Measurements from ENCODE around the gene PDE6A.

The PDE6A gene

DNA sequence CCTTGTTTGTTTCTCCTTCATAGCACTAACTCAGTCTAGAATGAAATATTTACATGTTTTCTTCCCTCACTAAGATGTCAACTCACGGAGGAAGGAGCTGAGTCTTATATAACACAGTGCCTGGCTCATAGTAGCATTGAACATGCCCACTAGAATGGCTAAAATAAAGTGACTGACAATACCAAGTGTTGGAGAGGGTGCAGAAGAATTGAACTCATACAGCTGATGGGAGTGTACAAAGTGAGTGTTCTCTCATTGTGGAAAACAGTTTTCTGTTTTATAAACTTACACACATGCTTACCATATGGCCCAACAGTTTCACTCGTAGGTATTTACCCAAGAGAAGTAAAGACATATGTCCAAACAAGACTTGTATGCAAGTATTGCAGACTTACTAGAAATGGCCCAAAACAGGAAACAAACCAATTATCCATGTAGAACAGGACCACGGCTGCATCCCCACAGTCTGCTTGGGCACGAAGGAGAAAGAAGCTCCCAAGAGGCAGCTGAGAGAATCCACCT is 127.0 kb downstream of the PDE6A start:
- DNase-seq (ENCODE audit: low spot score) = no peak

DNA sequence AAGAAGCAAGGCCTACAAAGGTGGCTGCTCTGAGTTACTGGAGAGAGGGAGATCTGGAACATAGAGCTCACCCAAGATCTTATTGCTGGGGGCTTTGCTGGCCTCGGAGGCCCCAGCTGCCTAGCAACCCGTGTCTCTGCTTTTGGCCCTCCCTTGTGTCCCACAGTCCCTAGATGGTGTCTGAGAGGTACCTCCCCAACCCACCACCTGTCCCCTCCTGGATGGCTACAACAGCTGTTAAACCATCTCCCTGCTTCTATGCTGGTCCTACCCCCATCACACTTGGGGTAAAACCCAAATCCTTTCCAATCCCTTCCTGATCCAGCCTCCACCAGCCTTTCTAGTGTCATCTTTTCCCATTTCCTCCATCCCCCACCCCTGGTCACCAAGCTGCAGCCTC is 127.9 kb downstream of the PDE6A start:
- DNase-seq (ENCODE audit: low spot score) = no peak

DNA sequence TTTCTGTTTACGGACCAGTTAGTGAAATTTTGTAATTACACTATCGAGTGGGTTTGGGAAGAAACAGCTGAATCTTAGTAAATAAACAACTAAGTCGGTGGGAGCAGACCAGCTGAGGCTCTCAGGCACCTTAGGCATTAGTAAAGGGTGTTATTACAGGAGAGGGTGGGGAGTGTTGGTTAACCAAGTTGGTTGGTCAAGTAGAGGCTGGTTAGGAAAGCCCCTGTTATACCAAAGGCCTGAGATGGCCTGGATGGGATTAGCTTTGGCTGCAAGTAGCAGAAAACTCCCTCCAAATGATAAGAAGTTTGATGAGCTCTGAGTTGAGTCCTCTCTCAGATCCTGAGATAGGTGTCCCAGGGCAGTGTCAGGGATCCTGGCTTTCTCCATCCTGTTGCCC is 133.1 kb downstream of the PDE6A start:
- DNase-seq (ENCODE audit: low spot score) = no peak

DNA sequence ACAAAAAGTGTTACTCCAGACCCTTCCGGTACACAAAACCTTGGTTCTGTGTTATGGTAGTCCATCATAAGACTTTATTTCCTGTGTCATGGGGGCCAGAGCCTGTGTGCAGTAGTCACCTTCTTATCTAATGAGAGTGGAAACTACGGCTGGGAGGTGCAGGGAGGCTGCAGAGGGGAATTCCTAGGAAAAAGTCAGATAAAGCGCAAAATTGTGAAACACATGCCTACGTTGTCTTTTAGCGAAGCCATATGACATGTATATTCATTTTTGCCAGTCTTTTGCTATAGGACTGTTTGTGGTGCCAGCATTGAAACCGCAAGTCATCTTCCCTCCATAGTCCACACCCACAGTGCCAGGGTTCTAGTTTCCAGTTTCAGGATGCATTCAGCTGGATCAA is 133.7 kb downstream of the PDE6A start:
- no peak for DNase-seq (ENCODE audit: low spot score)

DNA sequence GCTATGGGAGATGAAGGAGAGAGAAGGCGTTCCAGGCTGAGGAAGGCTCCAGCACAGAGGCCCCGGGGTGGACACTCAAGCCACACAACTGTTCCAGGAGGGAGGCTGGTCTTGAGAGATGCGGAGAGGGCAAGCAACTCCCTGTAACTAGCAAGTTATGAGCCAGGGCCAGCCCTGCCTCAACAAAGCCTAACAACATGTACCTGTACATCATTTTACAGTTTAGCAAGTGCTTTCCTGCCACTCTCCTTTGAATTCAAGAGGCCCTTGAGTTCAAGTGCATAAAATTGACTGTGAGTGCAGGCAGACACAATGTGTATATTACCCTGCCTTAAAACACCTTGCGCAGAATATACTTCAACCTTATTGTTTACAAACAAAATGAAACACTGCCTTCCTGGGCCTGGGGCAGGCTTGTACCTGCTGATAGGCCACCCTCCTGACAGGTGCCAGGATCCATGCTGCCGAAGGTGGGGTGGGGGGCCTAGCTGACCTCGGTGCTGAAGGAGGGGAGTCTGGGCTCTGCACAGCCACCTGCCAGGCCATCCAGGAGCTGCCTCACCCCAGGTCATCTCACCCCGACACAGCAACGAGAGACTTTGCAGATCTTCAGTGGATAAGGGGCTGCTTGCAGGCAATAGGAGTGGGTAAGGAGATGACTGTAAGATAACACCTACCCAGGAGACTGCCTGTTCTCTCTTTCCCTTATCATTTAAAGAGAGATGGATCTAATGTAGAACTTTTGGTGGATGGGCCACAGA is 134.5 kb downstream of the PDE6A start:
- no peak for DNase-seq (ENCODE audit: low spot score)

DNA sequence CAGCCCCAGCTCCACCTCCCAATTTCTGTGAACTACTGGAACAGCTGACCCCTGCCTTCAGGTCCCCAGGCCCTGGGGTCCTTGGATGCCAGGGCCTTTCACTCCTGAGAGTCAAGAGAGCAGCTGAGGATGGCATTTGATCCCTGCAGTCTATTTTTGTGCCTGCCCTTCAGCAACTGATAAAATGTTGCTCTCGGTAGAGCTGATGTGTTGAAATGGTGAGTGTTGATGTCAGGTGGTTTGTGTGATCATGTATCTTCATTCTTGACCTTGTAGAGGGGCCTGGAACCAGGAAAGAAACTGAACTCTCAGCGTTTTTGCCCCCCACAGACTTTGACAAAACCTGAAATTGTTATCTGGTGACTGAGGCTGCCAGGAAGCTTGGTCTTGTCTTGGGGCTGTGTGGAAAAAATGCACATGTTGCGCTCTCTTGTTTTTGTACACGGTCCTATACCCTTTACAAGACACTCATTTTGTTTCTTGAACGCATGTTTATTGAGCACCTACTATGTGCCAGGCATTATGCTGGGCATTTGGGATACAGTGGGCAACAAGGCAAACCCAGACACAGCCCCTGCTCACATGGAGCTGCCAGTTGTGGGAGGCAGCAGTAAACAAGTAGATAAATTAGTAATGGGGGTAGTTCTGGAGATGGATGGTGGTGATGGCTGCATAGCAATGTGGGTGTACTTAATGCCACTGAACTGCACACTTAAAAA is 136.2 kb downstream of the PDE6A start:
- DNase-seq (ENCODE audit: low spot score) = no peak
